GM19351 (cell line): Measurements from ENCODE around the gene LSM14B.

ENCODE experiments used
- ATAC-seq: cut with Tn5 transposase; IDR thresholded peaks from one replicate; pipeline ENCODE4 v1.9.1; 2021; ENCODE audit warnings: mild to moderate bottlenecking, moderate library complexity; ENCODE audit not compliant: unreplicated experiment

Gene LSM14B

DNA sequence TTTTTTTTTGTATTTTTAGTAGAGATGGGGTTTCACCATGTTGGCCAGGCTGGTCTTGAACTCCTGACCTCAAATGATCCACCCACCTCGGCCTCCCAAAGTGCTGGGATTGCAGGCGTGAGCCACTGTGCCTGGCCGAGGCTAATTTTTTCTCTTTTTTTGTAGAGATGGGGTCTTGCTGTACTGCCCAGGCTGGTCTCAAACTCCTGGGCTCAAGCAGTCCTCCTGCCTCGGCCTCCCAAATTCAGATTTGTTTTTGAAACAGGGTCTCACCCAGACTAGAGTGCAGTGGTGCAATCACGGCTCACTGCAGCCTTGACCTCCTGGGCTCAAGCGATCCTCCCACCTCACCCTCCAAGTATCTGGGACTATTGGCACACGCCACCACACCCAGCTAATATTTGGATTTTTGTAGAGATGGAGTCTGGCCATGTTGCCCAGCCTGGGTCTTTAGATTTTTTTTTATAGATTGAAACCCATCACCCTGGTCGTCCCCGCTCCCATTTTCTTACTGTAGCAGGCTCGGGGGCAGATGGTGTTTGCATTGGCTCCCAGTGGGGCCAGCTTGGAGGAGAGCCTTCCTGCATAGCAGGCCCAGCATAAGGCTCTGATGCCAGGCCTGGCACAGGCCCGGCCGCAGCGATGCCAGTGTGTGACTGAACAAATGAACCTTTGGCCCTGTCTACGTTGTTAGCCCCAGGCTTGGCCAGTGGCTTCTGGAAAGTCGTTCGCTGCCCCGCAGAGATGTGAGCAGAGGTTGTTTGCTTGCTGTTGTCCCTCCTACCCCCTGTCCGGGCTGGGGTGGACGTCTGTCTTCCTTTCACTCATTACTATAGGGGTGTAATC lies 56.3 kb downstream of the LSM14B start:
- no peak for ATAC-seq

DNA sequence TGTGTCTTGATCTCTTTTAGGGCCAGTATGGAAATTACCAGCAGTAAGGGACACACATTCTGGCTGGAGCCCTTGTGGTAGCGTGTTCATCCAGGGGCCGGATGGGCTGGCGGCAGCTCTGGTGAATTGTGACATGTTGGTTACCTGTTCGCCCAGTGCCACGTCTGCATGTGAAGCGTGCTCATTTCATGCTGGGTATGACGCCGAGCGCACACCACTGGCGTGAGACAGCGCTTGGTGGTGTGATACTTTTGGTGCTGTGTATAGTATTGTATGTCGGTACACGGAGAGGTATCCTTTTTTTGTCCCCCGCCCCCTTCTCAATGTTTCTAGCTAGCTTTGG lies 56.9 kb downstream of the LSM14B start:
- no peak for ATAC-seq

DNA sequence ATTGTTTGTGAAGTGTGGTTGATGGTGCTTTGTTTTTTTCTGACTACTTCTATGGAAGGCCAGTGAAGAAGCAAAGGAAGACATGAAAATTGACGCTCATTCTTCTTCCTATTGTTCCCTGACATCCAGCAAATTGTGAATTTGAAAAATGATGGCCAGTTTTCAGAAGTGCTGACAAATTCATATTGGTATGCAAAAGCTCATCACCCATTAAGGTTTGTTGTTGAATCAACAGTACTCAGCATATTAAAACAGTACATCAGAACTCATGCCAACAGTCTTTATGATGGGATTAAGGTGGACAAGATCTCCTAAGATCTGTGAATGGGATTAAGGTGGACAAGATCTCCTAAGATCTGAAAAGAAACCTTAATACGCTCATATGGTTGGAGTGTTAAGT lies 59.5 kb downstream of the LSM14B start:
- no peak for ATAC-seq

DNA sequence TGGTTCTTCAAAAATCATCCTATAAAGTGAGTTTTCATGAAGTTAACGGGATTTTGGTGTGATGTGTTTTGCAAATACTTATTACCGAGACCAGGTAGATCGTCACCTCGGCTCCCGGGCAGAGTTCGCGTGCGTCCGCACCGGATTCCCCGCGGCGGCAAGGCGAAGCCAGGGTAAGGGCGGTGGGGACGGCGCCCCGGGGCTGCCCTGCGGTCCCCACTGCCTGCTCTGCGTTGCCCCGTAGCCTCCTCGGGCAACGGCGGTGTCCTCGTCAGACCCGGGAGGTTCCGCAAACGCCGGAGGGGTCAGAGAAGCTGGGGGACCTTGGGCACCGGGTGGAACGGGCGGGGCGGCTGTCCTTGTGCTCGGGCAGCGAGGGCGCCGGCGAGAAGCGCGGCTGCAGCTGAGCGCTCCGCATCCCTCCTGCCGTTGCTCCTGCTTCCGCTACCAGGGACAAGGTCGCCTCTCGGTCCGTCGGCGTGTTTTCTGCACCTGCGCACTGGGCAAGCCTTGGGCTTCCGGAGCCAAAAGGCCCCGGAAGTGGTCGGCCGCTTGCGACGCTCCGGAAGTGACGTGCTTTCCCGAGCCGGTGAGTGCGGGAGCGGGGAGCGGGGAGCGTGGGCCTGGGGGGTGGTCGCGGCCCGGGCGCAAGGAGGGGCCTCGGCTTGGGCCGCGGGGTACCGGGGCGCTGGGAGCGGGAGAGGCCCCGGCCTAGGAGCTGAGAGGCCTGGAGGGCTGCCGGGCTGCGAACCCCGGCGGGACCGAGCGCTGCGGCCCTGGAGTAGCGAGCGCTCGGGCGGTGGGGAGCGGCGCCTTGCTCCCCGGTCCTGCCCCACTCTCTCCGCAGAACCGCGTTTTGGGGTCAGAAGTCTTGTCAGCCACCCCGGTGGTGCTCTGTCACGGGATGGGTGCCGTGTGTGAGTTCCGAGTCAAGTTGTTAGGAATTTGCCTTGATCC lies 60.5 kb downstream of the LSM14B start, which contains the start of gene MTG2:
TSS of gene MTG2 (plus strand) at position 560 of the 957 bp plus-strand sequence. CDS start 10,393 bp downstream, outside the sequence.
- ATAC-seq = peak; percentile 92

DNA sequence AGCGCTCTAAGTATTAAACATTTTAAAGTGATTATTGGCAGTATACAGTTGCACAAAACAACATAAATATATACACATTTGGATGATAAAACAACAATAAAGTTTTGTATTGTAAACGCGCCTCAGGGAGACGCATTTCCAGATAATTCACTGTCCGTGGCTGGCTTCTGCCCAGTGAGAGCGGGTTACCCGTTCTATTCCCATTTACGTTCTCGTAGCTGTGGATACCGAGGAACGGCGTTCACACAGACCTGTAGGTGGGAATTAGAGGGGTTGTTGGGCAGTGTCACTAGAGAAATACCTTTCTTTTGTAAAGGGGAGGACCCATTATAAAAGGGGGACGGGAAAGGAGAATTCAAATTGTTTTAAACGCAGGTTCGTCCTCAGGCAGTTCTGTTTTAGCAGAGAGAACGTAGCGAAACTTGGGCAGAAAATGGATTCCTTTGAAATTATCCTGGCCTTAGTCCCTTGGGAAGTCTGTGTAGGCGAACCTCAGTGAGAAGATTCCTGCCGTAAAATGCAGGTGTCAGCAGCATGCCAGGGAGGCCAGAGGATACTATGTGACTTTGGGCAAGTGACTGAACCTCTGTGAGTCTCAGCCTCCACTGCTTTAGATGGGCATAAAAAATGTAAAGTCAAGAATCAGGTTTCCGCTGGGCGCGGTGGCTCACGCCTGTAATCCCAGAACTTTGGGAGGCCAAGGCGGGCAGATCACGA lies 61.3 kb downstream of the LSM14B start:
- no peak for ATAC-seq
